IPS DF 6.9 (cell line): ENCODE results near the gene ENTREP3.

Source experiments
- DNase-seq: peaks from one replicate; pipeline ENCODE4 v3.0.0-alpha.2; 2013; ENCODE audit warnings: low read depth, low spot score
- H3K27ac ChIP-seq: one replicate; pipeline ENCODE4 v1.5.1; 2013; ENCODE audit warnings: low read length, control low read depth
- H3K27me3 ChIP-seq: 2 replicates; pipeline ENCODE4 v1.6.1; 2013; ENCODE audit warnings: mild to moderate bottlenecking, low read length; ENCODE audit not compliant: control insufficient read depth, insufficient read depth
- H3K36me3 ChIP-seq: 2 replicates; pipeline ENCODE4 v1.6.1; 2013; ENCODE audit warnings: low read length; ENCODE audit not compliant: control insufficient read depth, insufficient read depth
- H3K4me1 ChIP-seq: 2 replicates; pipeline ENCODE4 v1.6.1; 2013; ENCODE audit warnings: low read length; ENCODE audit not compliant: control insufficient read depth, insufficient read depth
- H3K4me3 ChIP-seq: 2 replicates; pipeline ENCODE4 v1.5.1; 2013; ENCODE audit warnings: mild to moderate bottlenecking, low read length
- H3K9me3 ChIP-seq: 2 replicates; pipeline ENCODE4 v1.6.1; 2013; ENCODE audit warnings: low read length, inconsistent platforms; ENCODE audit not compliant: control insufficient read depth, insufficient read depth
- WGBS: extraction: QIAGEN DNeasy Blood & Tissue Kit; methylation state at CpG from one replicate; pipeline ENCODE4 v1.1.7; 2013; ENCODE audit warnings: mixed read lengths, missing lambda C conversion rate; ENCODE audit not compliant: insufficient read length, insufficient coverage; 5-methylcytosine and 5-hydroxymethylcytosine counted together

ENTREP3 gene

DNA sequence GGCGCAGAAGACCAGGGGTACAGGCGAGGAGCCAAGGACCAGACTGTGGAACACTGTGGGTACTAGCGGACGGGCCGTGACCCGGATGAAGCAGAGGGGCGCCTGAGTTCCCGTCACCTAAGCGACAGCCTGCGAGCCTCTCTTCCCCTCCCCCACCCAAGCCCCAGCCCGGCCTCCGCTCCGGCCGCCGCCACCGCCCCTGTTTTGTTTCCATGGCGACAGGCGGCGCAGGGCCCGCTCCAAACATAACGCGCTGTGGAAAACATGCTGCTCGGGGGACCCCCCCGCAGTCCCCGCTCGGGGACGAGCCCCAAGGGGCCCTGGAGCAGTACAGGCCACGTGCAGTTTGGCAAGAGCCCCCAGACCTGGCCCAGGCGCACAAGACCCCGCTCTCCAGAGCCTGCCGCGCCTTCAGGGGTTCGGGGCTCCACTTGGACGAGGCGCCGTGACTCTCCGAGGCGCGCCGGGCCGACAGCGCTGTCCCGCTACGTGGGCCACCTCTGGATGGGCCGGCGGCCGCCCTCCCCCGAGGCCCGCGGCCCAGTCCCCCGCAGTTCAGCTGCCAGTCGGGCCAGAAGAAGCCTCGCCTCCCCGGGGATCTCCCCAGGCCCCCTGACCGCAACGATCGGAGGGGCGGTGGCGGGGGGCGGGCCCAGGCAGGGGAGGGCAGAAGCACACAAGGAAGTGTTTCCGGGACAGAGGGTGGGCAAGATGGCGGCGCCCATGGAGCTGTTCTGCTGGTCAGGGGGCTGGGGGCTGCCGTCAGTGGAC, 46.6 kb downstream of the ENTREP3 start, which contains the start of gene MTX1:
Gene MTX1, plus strand, starts transcription at position 155 of the 771 bp plus-strand sequence. Its CDS starts 110 bp downstream, at position 265.
- Histone ChIP-seq H3K9me3 (no peaks in the 10 kb centered on the region), H3K27me3 (no peaks in the 10 kb centered on the region), H3K27ac (no peak within 1 kb of the TSS), H3K4me3 (peak within 1 kb of the TSS; percentile 97), H3K36me3 (no peaks in the 10 kb centered on the region), H3K4me1 (peaks cover 5% of the 10 kb centered on the region; the same call in 1 of the 2 replicates)
- no peak for DNase-seq
- no CpG with 5 or more reads among the region's 64 CpGs for WGBS

DNA sequence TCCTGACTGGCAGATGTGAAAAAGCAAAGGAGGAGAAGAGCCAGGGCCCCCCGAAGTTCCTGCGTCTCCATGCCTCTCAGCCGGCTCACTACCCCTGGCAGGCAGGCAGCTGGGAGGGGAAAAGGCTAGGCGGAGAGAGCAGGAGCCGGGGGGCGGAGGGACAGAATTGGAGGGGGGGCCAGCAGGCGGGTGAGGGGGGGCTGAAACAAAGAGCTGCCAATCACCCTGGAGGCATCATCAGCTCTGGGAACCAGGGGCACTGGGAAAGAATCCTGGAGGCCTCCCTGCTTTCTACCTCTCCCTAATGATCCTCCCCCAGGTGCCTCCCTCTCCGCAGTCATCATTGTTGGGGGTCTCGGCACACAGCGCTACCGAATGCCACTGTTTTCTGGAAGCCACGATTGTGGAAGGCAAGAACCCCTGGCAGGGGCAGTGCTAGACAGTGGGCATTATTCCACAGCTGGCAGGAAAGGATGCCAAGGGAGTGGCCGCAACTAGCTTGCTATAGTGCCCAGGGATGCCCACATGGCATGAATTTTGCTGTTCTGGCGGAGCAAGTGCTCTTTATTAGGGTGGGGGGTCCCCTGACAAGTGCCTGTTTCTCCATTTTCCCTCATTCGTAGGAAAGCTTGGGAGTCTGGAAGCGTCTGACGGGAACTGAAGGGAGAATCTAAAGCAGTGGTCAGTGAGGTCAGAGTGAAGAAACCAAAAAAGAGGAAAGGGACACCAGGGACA, 47.3 kb downstream of the ENTREP3 start, which contains the start of gene THBS3:
Gene THBS3, minus strand, starts transcription at position 92 of the 735 bp plus-strand sequence. Its CDS starts 21 bp downstream, at position 71.
- no CpG with 5 or more reads among the region's 17 CpGs for WGBS
- peaks cover 6% of the 10 kb centered on the region for H3K36me3 ChIP-seq
- H3K4me1 ChIP-seq = peaks cover 5% of the 10 kb centered on the region; the same call in 1 of the 2 replicates
- no peaks in the 10 kb centered on the region for H3K27me3 ChIP-seq
- H3K4me3 ChIP-seq = peak within 1 kb of the TSS; percentile 97; the same call in 1 of the 2 replicates
- no peaks in the 10 kb centered on the region for H3K9me3 ChIP-seq
- no peak for DNase-seq
- H3K27ac ChIP-seq = no peak within 1 kb of the TSS

DNA sequence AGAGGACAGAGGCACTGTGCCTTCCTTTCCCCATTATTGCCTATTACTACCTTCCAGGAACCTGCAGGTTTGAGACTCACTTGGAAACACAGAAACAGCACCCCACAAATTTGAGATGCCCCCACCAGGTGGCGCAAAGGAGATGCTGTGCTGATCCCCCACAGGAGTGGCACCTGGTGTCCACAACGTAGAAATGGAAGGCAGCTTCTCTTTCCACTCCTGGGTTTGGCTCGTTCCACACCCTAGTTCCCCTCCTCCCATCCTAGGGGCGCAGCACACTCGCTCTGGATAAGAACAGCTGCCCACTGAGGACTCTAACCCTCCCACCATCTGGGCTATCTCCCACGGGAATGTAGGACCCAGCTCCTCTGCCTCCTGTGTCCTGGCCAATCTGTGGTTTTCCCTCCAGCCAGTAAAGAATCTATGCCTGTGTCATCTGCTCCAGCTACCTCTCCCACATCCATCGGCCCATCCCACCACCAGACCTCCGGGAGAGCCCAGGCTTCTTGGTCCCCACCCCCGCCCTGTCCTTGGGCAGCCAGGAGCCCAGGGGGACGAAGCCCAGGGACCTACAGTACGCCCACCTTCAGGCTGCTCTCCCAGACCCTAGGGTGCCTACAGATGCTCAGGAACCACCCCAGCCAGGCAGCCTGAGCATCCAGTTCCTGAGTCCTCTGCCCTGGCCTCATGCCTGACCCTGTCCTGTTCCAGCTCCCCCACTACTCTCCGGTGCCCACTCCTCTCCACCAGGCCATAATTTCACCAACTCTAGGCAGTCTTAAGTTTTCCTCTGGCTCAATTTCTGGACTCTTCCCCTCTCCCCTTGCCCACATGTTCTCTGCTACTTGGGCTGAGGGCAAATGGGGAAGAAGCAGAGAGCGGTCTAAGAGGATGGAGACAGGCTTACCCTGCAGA, 48.1 kb downstream of the ENTREP3 start:
- Histone ChIP-seq H3K27ac (no peak overlapping the region), H3K4me1 (peaks cover 5% of the 10 kb centered on the region; the same call in 1 of the 2 replicates), H3K27me3 (no peaks in the 10 kb centered on the region), H3K4me3 (no peak overlapping the region; the same call in 1 of the 2 replicates), H3K36me3 (peaks cover 13% of the 10 kb centered on the region), H3K9me3 (no peaks in the 10 kb centered on the region)
- WGBS = no CpG with 5 or more reads among the region's 13 CpGs
- no peak for DNase-seq

DNA sequence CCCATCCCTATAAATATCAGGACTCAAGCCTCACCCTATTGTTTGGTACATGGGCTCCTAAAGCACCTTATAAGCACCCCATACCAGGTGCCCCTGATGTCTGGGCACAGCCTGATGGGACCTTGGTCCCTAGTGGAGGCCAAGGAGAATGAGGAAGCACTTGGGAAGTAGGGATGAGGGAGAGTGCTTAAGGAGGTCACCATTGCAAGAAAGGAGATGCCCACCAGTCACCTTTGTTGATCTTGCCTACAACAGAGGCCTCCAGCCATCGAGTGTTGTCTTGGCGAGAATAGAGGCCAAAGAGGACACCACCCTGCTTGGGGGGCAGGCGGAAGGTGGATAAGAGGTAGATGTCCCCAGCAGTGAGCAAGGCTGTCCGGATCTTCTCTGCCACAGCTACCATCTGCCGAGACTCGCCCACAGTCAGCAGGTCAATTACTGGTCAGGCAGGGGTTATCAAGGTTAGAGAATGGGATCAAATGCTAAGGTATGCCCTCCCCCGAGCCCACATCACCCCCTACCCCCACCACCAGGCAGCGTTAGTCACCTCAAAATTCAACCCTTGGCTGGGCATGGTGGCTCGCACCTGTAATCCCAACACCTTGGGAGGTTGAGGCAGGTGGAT, 49.2 kb downstream of the ENTREP3 start:
- Histone ChIP-seq H3K27ac (no peak overlapping the region), H3K9me3 (no peaks in the 10 kb centered on the region), H3K27me3 (no peaks in the 10 kb centered on the region), H3K4me1 (peaks cover 5% of the 10 kb centered on the region; the same call in 1 of the 2 replicates), H3K4me3 (no peak overlapping the region), H3K36me3 (peaks cover 23% of the 10 kb centered on the region)
- DNase-seq = no peak
- WGBS = no CpG with 5 or more reads among the region's 9 CpGs

DNA sequence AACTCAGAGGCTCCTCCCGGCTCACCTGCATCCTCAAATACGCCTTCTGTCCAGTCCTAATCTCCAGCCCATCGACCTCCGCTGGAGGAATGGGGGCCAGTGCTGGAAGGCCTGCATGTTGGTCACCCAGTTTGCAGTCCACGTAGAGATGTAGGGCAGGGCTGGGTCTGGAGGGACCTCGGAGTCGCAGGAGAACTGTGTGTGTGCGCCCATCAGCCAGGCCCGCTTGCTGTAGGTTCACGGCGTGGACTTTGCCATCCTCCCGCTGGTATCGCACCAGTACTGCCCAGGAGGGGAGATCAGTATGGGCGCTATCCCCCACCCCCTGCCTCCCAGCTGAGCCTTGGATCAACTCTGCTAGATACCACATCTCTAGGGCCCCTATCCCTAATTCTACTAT, 50.2 kb downstream of the ENTREP3 start:
- peaks cover 34% of the 10 kb centered on the region for H3K36me3 ChIP-seq
- DNase-seq = no peak
- no peak overlapping the region for H3K4me3 ChIP-seq
- H3K4me1 ChIP-seq = peaks cover 5% of the 10 kb centered on the region; the same call in 1 of the 2 replicates
- no CpG with 5 or more reads among the region's 14 CpGs for WGBS
- H3K9me3 ChIP-seq = no peaks in the 10 kb centered on the region
- no peaks in the 10 kb centered on the region for H3K27me3 ChIP-seq
- no peak overlapping the region for H3K27ac ChIP-seq

DNA sequence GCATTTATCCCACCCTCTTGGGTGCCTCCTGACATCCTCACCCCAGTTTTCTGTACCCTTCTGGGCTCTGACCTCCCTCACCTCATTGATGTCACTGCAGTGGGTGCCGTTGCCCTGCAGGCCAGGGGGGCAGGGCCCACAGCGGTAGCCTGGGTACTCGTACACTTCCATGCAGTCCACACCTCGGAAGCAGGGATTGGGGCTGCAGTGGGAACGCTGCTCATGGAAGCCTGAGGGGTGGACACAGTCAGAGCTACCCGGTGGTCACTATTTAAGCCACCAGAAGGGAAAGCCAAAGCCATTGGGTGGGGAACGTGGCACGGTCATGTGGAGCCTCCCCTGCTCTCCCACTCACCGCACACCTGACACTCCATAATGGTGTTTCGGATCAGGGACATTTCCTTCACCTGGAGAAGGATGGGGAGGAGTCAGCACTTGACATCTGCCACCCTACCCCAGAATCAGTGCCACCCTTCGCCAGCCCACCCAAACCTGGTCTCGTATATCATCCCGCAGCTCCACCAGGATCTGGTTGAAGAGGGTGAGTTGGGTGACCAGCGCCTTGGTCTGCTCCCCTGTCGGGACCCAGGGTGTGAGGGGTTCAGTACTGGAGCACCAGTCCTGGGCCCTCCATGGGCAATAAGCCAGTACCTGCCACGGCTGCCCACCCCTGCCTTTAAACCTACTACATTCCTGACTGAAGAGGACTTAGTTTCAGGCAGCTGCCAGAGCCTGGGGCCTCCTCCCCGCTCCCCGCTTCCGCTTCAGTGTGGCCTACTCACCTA, 52.4 kb downstream of the ENTREP3 start:
- Histone ChIP-seq H3K36me3 (peaks cover 47% of the 10 kb centered on the region), H3K4me3 (no peak overlapping the region), H3K4me1 (peaks cover 6% of the 10 kb centered on the region; the same call in 1 of the 2 replicates), H3K27me3 (no peaks in the 10 kb centered on the region), H3K9me3 (no peaks in the 10 kb centered on the region), H3K27ac (no peak overlapping the region)
- no CpG with 5 or more reads among the region's 19 CpGs for WGBS
- no peak for DNase-seq

DNA sequence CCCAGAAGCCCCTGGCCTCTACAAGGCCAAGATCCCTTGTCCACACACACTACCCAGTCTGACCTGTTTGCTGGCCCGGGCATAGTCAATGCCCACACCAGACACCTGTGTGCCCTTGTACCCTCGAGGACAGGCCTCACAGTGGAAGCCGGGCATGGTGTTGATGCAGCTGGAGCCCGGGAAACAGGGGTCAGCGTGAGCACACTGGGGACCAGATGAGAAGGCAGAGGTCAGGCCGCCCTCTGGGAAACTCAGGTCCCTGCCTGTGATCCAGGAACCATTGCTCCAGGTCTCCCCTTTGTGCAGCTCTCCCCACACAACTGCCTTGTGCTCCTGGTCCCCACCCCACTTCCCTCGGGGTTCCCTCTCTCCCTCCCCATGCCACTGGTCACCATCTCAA, 53.1 kb downstream of the ENTREP3 start:
- no peak for DNase-seq
- no peak overlapping the region for H3K4me3 ChIP-seq
- peaks cover 9% of the 10 kb centered on the region for H3K4me1 ChIP-seq
- H3K27me3 ChIP-seq = no peaks in the 10 kb centered on the region
- peaks cover 55% of the 10 kb centered on the region for H3K36me3 ChIP-seq
- H3K27ac ChIP-seq = no peak overlapping the region
- no CpG with 5 or more reads among the region's 7 CpGs for WGBS
- H3K9me3 ChIP-seq = no peaks in the 10 kb centered on the region

DNA sequence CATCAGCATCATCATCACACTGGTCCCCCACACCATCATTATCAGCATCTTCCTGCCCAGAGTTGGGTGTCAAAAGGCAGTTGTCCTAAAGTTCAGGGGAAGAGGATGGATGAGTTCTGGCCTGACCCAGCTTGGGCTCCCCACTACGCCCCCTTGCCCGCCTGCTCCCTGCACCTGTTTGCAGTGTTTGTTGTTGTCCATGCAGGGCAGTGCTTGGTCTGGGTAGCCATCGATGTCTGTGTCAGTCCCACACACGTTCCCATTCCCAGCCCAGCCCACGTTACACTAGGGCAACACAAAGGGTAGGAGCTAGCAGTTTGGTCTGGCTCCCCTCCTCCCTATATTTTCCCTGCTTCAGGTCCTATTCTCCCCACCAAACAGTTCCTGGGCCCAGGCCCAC, 54.4 kb downstream of the ENTREP3 start:
- Histone ChIP-seq H3K4me1 (peaks cover 14% of the 10 kb centered on the region), H3K4me3 (no peak overlapping the region), H3K27me3 (no peaks in the 10 kb centered on the region), H3K36me3 (peaks cover 61% of the 10 kb centered on the region), H3K27ac (no peak overlapping the region), H3K9me3 (no peaks in the 10 kb centered on the region)
- DNase-seq = no peak
- WGBS = no CpG with 5 or more reads among the region's 5 CpGs

DNA sequence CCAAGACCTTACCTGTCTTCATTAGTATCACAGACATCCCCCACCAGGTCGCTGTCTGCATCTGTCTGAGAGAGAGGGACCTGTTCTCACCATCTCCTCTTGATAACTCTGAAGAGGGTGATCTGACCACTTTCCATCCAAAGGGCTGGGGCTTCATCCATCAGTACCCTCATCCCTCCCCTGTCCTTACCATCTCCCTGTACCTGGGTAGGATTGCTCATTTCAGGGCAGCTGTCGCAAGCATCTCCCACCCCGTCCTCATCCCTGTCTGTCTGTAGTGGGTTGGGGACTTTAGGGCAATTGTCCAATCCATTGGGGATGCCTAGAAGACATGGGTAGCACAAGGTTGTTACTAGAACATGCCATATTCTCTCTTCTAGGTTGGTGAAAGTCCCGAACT, 55.5 kb downstream of the ENTREP3 start:
- Histone ChIP-seq H3K36me3 (peaks cover 61% of the 10 kb centered on the region), H3K27ac (no peak overlapping the region), H3K4me1 (peaks cover 14% of the 10 kb centered on the region), H3K4me3 (no peak overlapping the region), H3K9me3 (no peaks in the 10 kb centered on the region), H3K27me3 (no peaks in the 10 kb centered on the region)
- WGBS = no CpG with 5 or more reads among the region's 4 CpGs
- DNase-seq = no peak
